Stimulated activated CD4-positive, alpha-beta T cell treated with anti-CD3 and anti-CD28 coated beads, Interleukin-12 subunit alpha, Interleukin-12 subunit beta, amount 100 ng/mL, for 24 hours (primary cell): ENCODE measurements around the gene FLVCR2.
"Not testable (repeated sequence)": the region's sequence is repeated elsewhere in the genome, so short reads cannot be mapped to it uniquely, and the experiment has no call there.

Experiments used
- DNase-seq, 2 experiments: peaks; one replicate each; pipeline ENCODE4 v3.0.0-alpha.2; 2020; ENCODE audit warnings: low read depth in 2 of 2

The FLVCR2 gene

GRCh38 chr14:75661499-75661814 is 83.0 kb downstream of the FLVCR2 start:
- no peak for DNase-seq

DNA sequence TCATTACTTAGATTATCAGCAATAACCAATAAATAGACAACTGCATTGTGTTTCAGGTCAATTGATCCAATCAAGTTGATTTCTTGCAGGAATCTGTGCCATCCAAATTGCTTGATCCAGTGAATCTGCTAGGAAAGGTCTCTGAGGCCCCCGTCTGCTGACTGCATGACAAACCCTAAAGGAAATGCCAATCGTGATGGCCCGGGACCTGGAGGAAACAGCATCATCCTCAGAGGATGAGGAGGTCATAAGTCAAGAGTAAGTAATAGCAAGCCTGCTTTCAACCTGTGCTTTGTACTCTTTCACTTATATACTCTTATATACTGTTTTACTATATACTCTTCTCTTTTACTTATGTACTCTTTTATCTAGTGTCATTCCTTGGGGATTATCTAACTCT is 84.5 kb downstream of the FLVCR2 start:
- no peak for DNase-seq

- DNase-seq = no peak
Measured at GRCh38 chr14:75667099-75667765, 88.8 kb downstream of the FLVCR2 start.

DNA sequence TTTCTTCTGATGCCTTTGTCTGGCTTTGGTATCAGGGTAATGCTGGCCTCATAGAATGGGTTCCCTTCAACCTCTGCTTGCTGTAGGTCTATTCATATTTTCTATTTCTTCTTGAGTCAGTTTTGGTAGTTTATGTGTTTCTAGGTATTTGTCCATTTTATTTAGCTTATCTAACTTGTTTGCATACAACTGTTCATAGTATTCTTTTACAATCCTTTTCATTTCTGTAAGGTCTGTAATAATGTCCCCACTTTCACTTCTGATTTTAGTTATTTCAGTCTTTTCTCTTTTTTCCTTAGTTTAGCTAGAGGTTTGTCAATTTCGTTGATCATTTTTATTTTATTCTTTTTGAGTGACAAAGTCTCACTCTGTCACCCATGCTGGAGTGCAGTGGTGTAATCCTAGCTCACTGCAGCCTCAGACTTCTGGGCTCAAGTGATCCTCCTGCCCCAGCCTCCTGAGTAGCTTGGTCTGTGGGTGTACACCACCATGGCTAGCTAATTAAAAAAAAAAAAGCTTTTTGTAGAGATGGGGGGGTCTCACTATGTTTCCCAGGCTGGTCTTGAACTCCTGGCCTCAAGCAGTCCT is 94.3 kb downstream of the FLVCR2 start:
- no peak for DNase-seq

DNA sequence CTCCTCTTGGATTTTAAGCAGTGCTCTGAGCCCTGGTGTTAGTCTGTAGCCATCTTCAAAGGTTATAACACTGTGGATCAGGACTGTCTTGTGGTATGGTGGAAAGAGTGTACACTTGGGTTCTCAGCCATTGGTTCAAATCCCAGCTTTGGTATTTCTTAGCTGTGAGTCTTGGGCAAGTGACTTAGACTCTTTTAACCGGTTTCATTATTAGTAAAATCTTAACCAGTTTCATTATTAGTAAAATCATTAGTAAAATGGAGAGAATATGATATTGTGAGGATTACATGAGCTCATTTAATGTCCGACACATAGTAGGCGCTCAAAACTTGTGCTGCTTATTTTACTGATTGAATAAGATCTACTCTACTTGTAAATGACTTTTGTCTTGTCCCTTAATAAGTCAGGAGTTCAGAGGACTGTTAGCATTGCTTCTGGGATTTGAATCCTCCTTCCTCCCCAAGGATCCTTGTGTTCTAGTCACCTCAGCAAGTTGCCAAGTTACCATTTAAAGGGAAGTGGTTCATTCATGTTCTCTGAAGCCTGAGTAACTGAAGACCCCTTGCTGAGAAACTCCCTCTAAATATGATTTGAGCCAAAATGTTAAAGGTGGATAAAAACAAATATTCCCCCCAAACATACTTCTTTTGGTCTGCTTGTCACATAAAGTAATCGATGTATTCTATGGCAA is 95.1 kb downstream of the FLVCR2 start:
- no peak for DNase-seq

- no peak for DNase-seq
Measured at GRCh38 chr14:75675265-75675960, 97.0 kb downstream of the FLVCR2 start.

GRCh38 chr14:75685910-75686309 is 107.5 kb downstream of the FLVCR2 start:
- DNase-seq = no peak

DNA sequence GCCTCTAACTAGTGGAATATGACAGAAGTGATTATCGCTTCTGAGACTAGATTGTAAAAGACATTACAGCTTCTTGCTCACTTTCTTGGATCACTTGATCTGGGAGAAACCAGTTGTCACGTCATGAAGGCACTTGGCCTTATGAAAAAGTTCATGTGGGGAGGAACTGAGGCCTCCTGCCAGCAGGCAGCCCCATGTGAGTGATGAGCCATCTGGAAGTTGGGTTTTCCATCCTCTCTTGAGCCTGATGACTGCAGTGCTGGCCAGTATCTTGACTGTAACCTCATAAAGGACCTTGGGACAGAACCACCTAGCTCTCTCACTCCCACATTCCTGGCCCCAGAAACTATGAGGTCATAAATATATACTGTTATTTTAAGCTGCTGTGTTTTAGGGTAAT is 110.6 kb downstream of the FLVCR2 start:
- no peak for DNase-seq

DNA sequence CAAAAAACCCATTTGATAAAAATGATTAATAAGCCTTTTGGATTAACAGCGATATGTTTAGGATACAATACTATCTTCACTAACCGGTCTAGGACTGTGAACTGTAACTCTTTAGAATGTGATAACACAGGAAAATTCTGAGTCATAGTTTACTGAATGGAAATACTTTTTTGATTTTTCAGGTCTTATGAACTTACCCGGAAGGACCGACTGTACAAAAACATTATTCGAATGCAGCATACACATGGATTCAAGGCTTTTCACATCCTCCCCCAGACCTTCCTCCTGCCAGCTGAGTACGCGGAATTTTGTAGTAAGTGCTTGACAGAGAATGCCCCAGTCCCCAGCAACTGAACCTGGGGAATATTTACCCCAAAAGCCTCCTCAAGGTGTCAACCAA is 111.6 kb downstream of the FLVCR2 start:
- DNase-seq = no peak

DNA sequence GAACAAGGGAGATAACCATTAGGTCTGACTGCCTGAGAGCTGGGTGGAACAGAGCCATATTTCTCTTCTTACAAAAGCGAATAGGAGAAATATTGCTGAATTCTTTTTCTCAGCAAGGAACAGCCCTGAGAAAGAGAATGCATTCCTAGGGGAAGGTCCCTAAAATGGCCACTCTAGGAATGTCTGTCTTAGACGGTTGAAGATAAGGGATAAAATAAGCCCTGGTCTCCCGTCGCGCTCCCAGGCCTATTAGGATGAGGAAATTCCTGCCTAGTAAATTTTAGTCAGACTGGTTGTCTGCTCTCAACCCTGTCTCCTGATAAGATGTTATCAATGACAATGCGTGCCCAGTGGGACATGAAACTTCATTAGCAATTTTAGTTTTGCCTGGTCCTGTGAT is 116.6 kb downstream of the FLVCR2 start:
- DNase-seq = not testable (repeated sequence)

DNA sequence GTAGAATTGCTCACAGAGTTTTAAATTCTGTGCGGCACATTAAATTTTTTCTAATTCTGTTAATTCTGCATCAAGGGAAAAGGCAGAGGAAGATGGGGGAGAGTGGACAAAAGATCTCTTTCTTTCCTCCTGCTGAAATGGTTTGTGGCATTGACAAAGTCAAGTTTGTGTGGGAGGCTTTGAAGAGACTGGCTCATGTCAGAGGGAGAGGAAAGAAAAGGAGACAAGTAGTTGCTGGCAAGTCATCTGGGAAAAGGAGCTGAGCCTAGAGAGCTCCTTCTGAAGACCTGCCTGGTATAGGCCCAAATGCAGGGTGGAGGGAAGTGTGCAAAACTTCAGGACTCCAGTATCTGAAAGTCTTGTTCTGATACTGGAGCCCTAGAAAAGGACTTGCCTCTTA is 119.0 kb downstream of the FLVCR2 start:
- no peak for DNase-seq
